HG03196 (cell line): Measurements from ENCODE around the gene PHKB.
"Not testable (repeated sequence)": the region's sequence is repeated elsewhere in the genome, so short reads cannot be mapped to it uniquely, and the experiment has no call there.

Experiments
- ATAC-seq: cut with Tn5 transposase; IDR thresholded peaks from one replicate; pipeline ENCODE4 v1.9.1; 2021; ENCODE audit not compliant: unreplicated experiment

PHKB gene

DNA sequence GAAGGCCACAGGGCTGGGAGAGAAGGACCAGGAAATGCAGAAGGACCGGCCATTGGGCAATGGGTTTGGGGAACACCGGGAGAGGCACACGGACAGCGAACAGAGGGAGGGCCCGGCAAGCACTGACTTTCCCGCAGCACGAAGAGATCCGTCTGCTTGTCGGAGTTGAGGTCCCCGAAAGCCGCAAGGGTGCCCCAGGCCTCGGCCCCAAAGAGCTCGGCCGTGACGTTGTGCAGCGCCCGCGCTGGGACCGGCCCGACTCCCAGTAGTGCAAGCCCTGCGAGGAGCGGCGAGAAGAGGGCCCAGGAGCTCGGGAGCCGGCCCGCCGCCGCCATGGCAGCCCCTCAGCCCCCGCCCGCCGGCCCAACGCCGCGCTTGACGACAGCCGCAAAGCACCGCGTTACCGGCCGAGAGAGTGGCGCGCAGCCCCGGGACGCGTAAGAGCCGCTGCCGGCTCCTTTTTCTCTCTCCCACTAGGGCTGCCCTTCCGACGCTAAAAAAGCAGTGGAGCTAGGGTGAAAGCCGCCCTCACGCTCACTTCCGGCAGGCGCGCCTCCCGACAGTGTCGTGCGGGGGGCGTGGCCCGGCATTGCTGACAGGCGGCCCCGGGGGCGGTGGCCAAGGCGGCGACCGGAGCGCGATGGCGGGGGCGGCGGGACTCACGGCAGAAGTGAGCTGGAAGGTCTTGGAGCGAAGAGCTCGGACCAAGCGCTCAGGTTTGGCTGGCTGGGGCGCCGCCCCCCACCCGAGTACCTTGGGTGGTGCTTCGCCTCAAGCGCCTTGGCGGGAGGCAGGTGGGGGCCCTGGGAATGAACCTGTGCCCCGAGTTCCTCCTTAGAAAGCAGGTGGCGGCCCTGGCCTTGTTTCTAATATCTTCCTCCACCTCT, at the start of gene PHKB, which contains the start of gene ITFG1:
Gene PHKB, plus strand, starts transcription at position 621 of the 887 bp plus-strand sequence. Its CDS starts 20 bp downstream, at position 641.
Gene ITFG1, minus strand, starts transcription at position 353 of the 887 bp plus-strand sequence. Its CDS starts 18 bp downstream, at position 335.
- ATAC-seq = peak; percentile 81

DNA sequence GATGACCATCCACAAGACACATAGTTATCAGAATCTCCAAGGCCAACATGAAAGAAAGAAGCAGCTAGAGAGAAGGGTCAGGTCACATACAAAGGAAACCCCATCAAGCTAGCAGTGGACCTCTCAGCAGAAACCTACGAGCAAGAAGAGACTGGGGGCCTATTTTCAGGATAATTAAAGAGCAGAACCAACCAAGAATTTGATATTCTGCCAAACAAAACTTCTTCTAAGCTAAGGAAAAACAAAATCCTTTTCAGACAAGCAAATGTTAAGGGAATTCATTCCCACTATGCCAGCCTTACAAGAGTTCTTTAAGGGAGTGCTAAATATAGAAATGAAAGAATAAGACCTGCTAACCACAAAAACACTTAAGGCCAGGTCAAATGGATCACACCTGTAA, 48.1 kb upstream of the PHKB start:
- ATAC-seq = no peak

DNA sequence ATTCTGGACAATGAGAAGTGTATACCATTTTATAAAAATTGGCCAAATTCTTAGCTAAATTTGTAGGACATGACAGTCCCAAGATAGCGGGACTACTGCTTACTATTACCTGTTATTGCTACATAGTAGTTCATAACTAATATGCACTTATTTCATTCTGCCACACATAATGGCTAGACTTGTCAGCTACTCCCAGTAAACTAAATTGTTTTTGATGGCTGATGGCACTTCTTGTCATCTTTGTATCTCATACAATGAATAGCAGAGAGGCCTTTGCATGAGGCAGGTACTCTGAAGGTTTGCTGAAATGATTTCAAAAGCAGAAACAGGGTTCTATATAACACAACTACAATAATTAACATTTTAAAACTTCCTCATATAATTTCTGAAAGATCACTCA, 44.3 kb upstream of the PHKB start:
- ATAC-seq = no peak

DNA sequence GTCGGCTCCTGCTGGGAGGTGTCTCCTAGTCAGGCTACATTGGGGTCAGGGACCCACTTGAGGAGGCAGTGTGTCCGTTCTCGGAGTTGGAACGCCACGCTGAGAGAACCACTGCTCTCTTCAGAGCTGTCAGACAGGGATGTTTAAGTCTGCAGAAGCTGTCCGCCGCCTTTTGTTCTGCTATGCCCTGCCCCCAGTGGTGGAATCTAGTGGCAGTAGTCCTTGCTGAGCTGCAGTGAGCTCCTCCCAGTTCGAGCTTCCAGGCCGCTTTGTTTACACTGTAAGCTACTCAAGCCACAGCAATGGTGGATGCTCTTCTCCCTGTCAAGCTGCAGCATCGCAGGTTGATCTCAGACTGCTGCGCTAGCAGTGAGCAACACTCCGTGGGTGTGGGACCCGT, 36.3 kb upstream of the PHKB start:
- no peak for ATAC-seq

DNA sequence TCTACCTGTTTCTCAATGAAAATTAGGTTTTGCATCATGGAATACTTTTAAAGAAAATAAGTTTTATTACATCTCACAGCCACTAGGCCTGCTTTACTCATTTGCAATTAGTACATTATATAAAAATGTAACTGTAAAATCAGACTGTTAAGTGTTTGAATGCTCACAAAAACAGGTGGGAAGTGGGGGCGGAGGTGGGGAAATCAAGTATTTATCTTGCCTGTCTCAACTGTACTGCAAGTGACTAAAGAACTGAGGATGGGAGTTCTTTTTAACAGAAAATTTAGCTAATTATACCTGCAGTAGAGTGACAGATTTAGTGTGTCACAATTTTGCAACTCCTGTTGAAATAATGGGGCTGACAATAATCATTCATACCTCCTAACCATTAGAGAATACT, 34.3 kb upstream of the PHKB start:
- no peak for ATAC-seq

DNA sequence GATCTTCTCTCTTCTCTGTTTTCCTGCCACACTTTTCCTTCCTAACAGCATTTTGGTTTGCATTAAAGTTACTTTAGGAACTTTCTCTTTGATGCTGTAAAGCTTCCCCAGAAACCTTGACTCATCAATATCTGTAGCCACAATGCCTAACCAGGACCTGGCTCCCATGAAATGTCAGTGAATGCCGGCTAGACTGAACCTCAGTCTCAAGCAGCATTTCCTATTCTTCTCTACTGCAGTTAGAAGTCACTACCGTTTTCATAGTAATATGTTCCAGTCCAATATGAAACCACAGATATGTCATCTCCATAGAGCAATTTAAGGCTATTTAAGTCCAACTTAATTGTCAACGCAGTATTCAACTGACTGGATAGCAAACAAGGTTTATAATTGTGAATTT, 29.2 kb upstream of the PHKB start:
- no peak for ATAC-seq

DNA sequence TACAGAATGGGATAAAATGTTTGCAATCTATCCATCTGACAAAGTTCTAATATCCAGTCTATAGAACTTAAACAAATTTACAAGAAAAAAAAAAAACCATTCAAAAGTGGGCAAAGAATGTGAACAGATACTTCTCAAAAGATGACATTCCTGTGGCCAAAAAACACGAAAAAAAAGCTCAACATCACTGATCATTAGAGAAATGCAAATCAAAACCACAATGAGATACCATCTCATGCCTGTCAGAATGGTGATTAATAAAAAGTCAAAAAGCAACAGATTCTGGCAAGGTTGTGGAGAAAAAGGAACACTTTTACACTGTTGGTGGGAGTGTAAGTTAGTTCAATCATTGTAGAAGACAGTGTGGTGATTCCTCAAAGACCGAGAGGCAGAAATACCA, 26.9 kb upstream of the PHKB start:
- not testable (repeated sequence) for ATAC-seq

DNA sequence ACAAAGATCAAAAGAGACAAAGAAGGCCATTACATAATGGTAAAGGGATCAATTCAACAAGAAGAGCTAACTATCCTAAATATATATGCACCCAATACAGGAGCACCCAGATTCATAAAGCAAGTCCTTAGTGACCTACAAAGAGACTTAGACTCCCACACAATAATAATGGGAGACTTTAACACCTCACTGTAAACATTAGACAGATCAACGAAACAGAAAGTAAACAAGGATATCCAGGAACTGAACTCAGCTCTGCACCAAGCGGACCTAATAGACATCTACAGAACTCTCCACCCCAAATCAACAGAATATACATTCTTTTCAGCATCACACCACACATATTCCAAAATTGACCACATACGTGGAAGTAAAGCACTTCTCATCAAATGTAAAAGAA, 21.1 kb upstream of the PHKB start:
- ATAC-seq = not testable (repeated sequence)

DNA sequence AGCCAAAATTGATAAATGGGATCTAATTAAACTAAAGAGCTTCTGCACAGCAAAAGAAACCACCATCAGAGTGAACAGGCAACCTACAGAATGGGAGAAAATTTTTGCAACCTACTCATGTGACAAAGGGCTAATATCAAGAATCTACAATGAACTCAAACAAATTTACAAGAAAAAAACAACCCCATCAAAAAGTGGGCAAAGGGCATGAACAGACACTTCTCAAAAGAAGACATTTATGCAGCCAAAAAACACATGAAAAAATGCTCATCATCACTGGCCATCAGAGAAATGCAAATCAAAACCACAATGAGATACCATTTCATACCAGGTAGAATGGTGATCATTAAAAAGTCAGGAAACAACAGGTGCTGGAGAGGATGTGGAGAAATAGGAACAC, 18.2 kb upstream of the PHKB start:
- ATAC-seq = not testable (repeated sequence)

DNA sequence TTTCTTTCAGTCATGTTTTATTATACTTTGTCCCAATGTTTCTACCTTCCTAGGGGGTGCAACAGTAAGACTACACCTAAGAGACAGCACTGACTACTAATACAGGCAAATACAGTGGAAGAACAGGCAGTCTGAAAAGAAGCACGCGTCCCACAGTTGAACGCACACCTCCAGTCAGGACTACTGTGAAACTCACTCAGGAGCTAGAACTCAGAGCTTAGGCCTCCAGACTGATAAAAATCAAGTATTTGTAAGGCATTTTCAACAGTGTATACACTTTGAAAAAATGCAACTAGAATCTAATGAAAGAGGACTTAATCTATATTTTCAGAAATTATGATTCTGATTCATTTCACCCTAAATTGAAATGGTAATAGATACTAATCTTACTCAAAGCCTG, 14.7 kb upstream of the PHKB start:
- no peak for ATAC-seq

DNA sequence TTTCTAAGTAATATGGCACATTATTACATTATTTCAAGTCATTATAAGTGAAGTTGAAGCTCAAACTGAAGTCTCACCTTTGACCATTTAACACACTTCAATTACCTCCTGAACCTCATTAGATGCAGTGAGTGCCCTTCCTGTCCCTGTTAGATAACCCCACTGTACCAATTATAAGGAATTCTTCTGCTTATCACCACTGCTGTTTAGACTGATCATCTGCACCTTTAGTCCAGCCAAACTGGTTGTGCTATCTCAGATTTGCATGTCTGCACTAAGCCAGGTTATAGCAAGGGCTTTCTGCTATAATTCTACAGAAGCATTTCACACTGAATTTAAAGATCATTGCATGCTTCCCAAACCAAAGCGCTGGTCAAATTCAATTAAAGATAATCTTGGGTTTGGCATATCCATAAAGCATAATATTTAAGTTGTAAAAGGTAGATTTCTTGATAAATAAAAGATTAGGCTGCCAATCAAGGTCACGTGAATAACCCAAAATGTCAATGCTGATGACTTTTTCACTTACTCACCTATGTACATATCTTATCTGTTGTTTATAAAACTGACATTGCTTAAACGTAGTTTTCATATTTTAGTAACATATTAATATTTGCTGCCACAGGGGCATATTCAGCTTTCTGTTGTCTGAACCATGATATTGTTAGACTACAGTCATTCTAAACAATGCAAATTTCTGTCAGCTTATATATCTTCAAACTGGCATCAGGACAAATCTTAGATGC, 12.1 kb upstream of the PHKB start:
- ATAC-seq = no peak

DNA sequence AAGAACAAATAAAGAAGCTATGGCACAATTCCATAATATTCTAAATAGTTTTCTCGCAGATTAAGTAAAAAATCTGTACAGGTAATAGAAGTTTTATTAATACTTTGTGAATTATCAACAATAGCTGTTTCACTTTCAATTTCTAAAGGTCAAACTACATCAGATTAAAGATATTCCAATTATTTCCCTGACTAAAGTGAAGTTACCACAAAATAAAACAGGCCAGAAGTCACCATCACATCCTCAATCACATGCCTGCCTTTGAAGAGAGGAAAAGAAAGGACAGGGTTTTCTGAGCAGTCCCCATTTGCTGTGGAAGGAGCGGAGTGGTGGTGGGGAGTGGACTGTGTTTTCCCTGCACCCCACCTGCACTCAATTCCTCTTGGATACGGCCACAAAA, 11.3 kb upstream of the PHKB start:
- ATAC-seq = no peak

DNA sequence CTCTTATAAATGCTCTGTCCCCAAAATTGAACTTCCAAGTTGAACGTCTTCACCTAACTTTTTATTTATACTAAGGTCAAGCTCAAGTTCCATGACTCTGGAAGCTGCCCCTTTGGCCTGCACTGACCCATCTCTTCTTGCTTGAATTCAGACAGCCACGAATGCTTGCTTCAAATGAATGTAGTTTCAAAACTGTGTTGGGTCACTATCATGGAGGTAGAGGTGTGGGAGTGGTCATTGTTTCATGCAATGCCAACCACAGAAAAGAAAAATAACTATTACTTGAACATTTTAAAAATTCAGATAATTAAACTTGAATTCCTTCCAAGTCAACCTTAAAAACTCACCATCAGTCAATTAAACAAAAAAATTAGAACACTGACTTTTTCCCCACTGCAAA, 2.8 kb upstream of the PHKB start:
- no peak for ATAC-seq

DNA sequence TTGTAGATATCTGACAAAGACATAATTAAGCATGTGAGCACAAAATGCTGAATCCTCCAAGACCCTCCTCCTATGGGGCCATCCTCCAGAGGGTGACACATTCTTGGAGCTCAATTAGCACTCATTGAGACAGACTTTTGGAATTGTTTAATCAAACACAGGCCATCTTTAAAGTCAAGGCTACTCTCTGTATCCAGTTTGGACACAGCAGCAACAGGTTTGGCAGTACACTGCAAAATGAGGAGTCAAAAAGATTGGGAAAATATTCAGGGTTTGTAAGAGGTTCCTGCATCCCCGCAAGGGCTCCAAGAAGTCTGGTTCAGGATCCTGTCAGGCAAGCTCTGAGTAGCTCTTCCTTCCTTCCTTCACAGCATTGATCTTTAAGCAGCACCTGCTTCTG, 1.5 kb upstream of the PHKB start:
- ATAC-seq = no peak

DNA sequence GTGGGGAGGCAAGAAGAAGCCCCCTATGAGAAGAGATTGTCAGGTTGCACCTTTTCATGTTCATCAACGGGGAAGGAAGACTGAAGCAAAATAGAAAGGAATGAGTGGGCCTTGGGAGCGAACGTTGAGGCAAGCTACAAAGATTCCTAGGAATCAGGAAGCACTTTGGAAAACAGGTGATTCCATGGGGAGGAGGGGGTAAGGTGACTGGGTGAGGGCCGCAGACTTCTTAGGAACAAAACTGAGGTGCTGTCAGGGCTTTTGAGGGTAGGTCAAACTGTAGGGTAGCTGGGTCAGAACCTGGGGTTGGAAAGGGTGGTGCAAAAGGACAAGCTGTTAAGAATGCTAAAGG, 796 bp upstream of the PHKB start:
- ATAC-seq = no peak

DNA sequence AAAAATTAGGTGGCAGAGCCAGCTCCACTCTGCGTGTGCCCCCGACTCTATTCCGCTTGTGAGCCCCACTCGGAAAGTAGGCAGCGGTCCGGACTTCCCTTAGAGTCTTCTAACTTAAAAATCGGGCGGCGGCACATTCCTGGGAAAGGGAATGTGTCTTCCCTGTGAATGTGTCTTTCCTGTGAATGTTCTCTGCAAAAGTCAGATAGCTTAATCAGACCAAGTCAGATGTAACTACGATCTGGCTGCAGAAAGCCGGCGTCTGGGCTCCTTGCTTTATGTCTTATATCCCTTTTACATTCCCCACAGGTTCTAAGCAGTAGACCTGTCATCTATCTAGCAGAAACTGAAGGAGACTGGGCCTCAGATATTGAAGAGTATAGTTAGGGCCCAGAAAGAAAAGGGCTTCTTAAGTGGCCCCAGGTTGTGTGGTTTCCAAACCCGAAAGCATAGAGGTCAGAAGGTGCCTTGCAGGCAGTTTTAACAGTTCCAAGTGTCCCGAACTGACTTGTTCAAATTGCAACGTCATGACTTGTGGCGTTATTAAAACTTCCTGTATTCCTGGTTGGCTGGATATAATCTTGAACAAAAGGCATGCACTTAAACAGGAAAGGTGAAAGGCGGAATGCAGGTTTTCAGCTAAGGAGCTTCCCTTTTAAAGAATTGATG, 601 bp downstream of the PHKB start:
- peak; percentile 24 for ATAC-seq

DNA sequence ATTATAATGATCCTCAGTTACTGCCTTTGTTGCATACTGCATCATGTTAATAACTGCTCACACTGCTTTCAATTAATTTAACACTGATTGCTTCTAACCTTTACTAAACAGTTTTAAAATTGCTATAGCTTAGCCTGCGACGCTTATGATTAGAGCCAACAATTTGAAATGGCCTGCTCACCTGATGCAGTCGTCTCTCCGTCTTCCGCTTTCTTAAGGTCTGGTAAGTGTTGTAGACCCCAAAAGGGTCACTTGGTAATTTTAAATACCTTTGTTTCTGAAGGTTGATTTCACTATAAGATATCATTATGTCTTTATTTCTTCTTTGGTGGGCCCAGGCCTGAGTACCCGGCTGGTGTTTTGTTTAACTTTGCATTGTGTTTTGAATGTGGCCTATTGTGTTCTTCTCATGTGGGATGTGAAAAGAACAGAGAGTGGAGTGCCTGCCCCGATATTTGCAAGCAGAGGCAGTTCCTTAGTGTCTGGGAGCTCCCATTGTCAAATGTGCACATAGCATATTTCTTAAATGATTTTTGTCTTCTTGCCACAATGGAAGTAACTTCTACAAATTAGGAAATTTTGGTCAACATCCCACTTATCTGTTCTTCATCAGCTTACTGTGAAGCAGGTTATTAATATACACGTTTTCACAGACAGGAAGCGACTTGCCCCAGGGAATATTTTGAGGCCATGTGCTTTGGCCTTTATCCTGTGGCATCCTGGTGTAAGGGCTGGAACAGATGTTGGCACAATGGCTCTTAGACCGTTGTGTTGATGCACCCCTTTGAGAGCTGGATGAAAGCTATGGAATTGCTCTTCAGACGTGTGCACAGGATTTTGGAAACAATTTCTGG, 2.9 kb downstream of the PHKB start:
- ATAC-seq = no peak

DNA sequence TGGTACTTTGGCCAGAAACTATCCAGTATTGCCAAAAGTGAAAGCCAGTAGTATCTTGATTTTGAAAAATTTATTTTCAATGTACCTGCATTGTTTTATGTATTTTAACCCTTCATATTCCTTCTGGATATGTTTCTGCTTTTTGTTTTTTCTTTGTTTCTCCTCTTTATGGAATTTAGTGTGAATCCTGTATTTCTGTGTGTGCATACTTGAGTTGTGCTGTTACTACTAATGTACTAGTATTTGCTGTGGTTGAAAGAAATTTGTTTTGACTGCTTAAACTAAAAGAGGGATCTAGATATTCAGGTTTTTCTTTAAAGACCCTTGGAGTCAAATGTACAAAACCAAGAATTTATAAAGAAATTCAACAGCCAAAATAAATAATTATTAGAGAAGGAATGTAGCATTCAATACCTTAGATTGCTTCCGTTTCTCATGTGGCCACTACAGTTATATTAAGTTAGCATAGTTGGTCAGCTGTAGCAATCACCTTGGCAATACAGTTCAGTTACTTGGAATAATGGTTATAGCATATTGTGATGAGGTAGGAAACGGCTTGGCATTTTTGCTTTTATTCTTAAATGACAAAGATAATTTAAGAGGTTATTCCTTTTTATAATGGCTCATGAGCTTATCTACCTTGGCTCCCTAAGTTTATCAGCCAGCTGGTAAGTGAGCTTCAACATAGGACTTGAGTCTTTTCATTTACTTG, 4.9 kb downstream of the PHKB start:
- ATAC-seq = no peak

DNA sequence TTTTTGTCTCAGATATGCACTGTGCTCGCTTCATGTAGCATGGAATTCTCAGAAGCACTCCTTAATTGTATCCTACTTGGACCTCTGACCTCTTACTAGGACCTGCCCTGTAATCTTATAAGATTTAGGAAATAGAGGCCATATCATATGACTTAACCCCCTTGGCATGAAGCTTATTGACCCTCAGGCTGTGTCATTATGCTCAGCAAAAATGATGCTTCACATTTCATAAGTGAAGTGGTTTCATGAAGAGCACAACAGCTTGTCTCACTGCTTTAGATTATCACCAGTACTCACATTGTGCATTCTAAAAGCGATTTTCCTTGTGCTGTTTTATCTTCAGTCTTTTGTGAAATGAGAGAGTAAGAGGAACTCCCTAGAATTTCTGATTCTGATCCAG, 6.4 kb downstream of the PHKB start:
- no peak for ATAC-seq

DNA sequence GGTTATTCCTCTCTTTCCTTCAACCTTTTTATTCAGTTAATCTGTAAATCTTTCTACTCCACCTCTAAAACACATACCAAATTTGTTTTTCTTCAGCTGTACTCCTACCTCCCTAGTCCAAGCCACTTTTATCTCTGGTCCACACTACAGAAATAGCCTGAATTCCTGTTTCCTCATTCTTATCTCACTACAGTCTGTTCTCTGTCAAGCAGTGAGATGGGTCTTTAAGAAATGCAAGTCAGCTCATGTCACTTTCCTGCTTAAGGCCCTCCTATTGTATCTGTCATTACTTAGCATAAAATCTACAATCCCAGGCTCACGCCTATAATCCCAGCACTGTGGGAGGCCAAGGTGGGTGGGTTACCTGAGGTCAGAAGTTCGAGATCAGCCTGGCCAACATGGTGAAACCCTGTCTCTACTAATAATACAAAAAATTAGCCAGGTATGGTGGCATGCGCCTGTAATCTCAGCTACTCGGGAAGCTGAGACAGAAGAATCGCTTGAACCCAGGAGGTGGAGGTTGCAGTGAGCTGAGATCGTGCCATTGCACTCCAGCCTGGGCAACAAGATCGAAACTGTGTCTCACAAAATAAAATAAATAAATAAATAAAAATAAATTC, 7.0 kb downstream of the PHKB start:
- ATAC-seq = not testable (repeated sequence)
